Measurements from ENCODE around the gene FOXK2.

FOXK2 gene

GRCh38 chr17:82629748-82630147 lies 110.2 kb downstream of the FOXK2 start:
- DNase-seq (ENCODE audit: low spot score), result no peak
- in situ Hi-C loops (cut with MboI; ENCODE audit: low pct_unique_long_range_greater_than_20kb, low sequenced_read_pairs, unreplicated experiment), result no loop called here
- no peak for TF ChIP-seq CTCF (IDR thresholded peaks at IDR 0.05; ENCODE audit: extremely low read depth, insufficient read depth, missing control alignments)

GRCh38 chr17:82630212-82630611 lies 110.7 kb downstream of the FOXK2 start:
- no peak for DNase-seq (ENCODE audit: low spot score)
- in situ Hi-C loops (cut with MboI; ENCODE audit: low pct_unique_long_range_greater_than_20kb, low sequenced_read_pairs, unreplicated experiment), result no loop called here
- no peak for TF ChIP-seq CTCF (IDR thresholded peaks at IDR 0.05; ENCODE audit: extremely low read depth, insufficient read depth, missing control alignments)

- in situ Hi-C loops (cut with MboI; ENCODE audit: low pct_unique_long_range_greater_than_20kb, low sequenced_read_pairs, unreplicated experiment), result no loop called here
These were observed 112.0 kb downstream of the FOXK2 start for GRCh38 chr17:82631544-82631943.

GRCh38 chr17:82632451-82632850 lies 112.9 kb downstream of the FOXK2 start:
- no peak for TF ChIP-seq CTCF (IDR thresholded peaks at IDR 0.05; ENCODE audit: extremely low read depth, insufficient read depth, missing control alignments)
- in situ Hi-C loops (cut with MboI; ENCODE audit: low pct_unique_long_range_greater_than_20kb, low sequenced_read_pairs, unreplicated experiment), result no loop called here

More at GRCh38 chr17:82631544-82631943, 112.0 kb downstream of the FOXK2 start:
- TF ChIP-seq CTCF (IDR thresholded peaks at IDR 0.05; ENCODE audit: extremely low read depth, insufficient read depth, missing control alignments), result no peak
- DNase-seq (ENCODE audit: low spot score), result no peak

GRCh38 chr17:82633343-82633742 lies 113.8 kb downstream of the FOXK2 start:
- in situ Hi-C loops (cut with MboI; ENCODE audit: low pct_unique_long_range_greater_than_20kb, low sequenced_read_pairs, unreplicated experiment), result no loop called here
- no peak for TF ChIP-seq CTCF (IDR thresholded peaks at IDR 0.05; ENCODE audit: extremely low read depth, insufficient read depth, missing control alignments)
- no peak for DNase-seq (ENCODE audit: low spot score)

More at GRCh38 chr17:82632451-82632850, 112.9 kb downstream of the FOXK2 start:
- no peak for DNase-seq (ENCODE audit: low spot score)

GRCh38 chr17:82636626-82637598 lies 117.4 kb downstream of the FOXK2 start:
- in situ Hi-C loops (cut with MboI; ENCODE audit: low pct_unique_long_range_greater_than_20kb, low sequenced_read_pairs, unreplicated experiment), result no loop called here
- no peak for TF ChIP-seq CTCF (IDR thresholded peaks at IDR 0.05; ENCODE audit: extremely low read depth, insufficient read depth, missing control alignments)
- DNase-seq (ENCODE audit: low spot score), result no peak

Measured in GM13977 (cell line).